GM23248 (cell line): ENCODE results near the gene HIPK3. TPM values are rescaled to one million over a fixed set of nuclear protein-coding genes. Genes with fewer than 3 reads are reported as not detected.
"Not testable (repeated sequence)": the region's sequence is repeated elsewhere in the genome, so short reads cannot be mapped to it uniquely, and the experiment has no call there.

ENCODE experiments used
- DNase-seq: peaks from one replicate; pipeline ENCODE4 v3.0.0-alpha.2; 2015
- H2AFZ ChIP-seq: fragments of 200-600 bp; sonication (generic); 2 replicates; pipeline ENCODE4 v1.6.1; 2016; ENCODE audit warnings: antibody characterized with exemption
- H3F3A ChIP-seq: fragments of 200-600 bp; sonication (generic); 2 replicates; pipeline ENCODE4 v1.6.1; 2016; ENCODE audit warnings: mild to moderate bottlenecking, antibody characterized with exemption, mixed run types; ENCODE audit not compliant: insufficient read depth
- H3K27ac ChIP-seq: fragments of 200-600 bp; sonication (generic); 2 replicates; pipeline ENCODE4 v1.5.1; 2016; ENCODE audit warnings: mild to moderate bottlenecking
- H3K27me3 ChIP-seq: fragments of 200-600 bp; sonication (generic); replicated peaks from 2 replicates; pipeline ENCODE4 v1.6.1; 2016; ENCODE audit warnings: mild to moderate bottlenecking; ENCODE audit not compliant: insufficient read depth
- H3K36me3 ChIP-seq: fragments of 200-600 bp; sonication (generic); 2 replicates; pipeline ENCODE4 v1.6.1; 2016; ENCODE audit warnings: low read depth, mild to moderate bottlenecking
- H3K4me1 ChIP-seq: fragments of 200-600 bp; sonication (generic); 2 replicates; pipeline ENCODE4 v1.6.1; 2016; ENCODE audit warnings: mild to moderate bottlenecking; ENCODE audit not compliant: insufficient read depth
- H3K4me2 ChIP-seq: fragments of 200-600 bp; sonication (generic); one replicate; pipeline ENCODE4 v1.6.1; 2016; ENCODE audit warnings: mild to moderate bottlenecking; ENCODE audit not compliant: unreplicated experiment
- H3K4me3 ChIP-seq: fragments of 200-600 bp; sonication (generic); 2 replicates; pipeline ENCODE4 v1.5.1; 2016; ENCODE audit warnings: mild to moderate bottlenecking
- H3K79me2 ChIP-seq: fragments of 200-600 bp; sonication (generic); 2 replicates; pipeline ENCODE4 v1.6.1; 2016; ENCODE audit warnings: mild to moderate bottlenecking; ENCODE audit not compliant: insufficient read depth
- H3K9ac ChIP-seq: fragments of 200-600 bp; sonication (generic); 2 replicates; pipeline ENCODE4 v1.6.1; 2016; ENCODE audit warnings: mild to moderate bottlenecking
- H3K9me2 ChIP-seq: fragments of 200-600 bp; sonication (generic); 2 replicates; pipeline ENCODE4 v1.6.1; 2016; ENCODE audit warnings: mixed run types, mild to moderate bottlenecking, moderate library complexity; ENCODE audit not compliant: insufficient read depth
- H3K9me3 ChIP-seq: fragments of 200-600 bp; sonication (generic); one replicate; pipeline ENCODE4 v1.6.1; 2017; ENCODE audit warnings: low read depth
- H4K20me1 ChIP-seq: fragments of 200-600 bp; sonication (generic); 2 replicates; pipeline ENCODE4 v1.6.0; 2016; ENCODE audit not compliant: insufficient read depth
- EZH2 ChIP-seq: fragments of 200-600 bp; sonication (generic); IDR thresholded peaks from 2 replicates; pipeline ENCODE4 v1.6.1; 2018; ENCODE audit warnings: antibody characterized with exemption, mild to moderate bottlenecking; ENCODE audit not compliant: insufficient read depth, poor library complexity, severe bottlenecking
- EZH2phosphoT487 ChIP-seq: fragments of 200-600 bp; sonication (generic); IDR thresholded peaks from 2 replicates; pipeline ENCODE4 v1.6.1; 2018; ENCODE audit warnings: antibody characterized with exemption, moderate library complexity, mild to moderate bottlenecking, low read depth; ENCODE audit not compliant: insufficient read depth
- WGBS, 2 experiments: methylation state at CpG; one replicate each; pipeline ENCODE4 v1.1.6; 2015 to 2017; ENCODE audit warnings: low lambda C conversion rate in 2 of 2, low coverage in 1 of 2; ENCODE audit errors: missing lambda C conversion rate in 2 of 2; 5-methylcytosine and 5-hydroxymethylcytosine counted together
- in situ Hi-C: fragments of 300-500 bp; cut with MboI; formaldehyde crosslinking; loops from 2 replicates; pipeline ENCODE4 v1.15.0; 2020
- polyA plus RNA-seq: library from polyadenylated mRNA; unstranded; fragments of >200 nt; fragmentation: Nextera tagmentation; extraction: Ambion mirVana; gene quantifications from 2 replicates; pipeline ENCODE4 v1.2.1, GENCODE V29; 2016
- total RNA-seq: library from RNA; depleted of rRNA; stranded (reverse); fragments of >200 nt; shearing (Covaris generic); gene quantifications from 2 replicates; pipeline ENCODE4 v1.2.3, GENCODE V29; 2014

The HIPK3 gene
- total and polyA plus RNA-seq, 2 experiments from 2014 or later, result 17.8 to 82.9 TPM

DNA sequence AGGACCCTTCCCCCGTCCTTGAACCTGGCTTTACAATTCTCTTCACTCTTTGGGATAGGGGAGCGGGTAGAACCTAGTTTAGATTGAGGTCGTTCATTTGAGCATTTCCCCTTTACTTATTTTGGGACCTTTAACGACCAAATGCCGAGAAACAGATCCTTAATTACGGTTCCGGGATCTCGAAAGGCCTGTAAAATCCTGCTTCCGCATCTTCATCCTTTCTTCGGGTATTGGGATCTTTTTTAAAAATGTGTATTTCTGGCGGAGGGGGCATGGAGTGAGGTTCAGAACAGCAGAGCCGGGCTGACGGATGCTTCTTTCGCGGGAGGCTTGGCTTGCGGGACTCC is 395 bp upstream of the HIPK3 start:
- Histone ChIP-seq H3K9me2 (no peaks in the 10 kb centered on the region), H3K4me2 (peak overlapping the region; percentile 83), H3K9me3 (no peaks in the 10 kb centered on the region), H4K20me1 (peaks cover 21% of the 10 kb centered on the region), H3K27me3 (no peaks in the 10 kb centered on the region), H3K27ac (peak overlapping the region; percentile 100), H3K4me1 (peaks cover 19% of the 10 kb centered on the region), H3K36me3 (no peaks in the 10 kb centered on the region), H3F3A (peaks cover 40% of the 10 kb centered on the region), H3K4me3 (peak overlapping the region; percentile 89), H3K79me2 (peaks cover 50% of the 10 kb centered on the region), H3K9ac (peak overlapping the region; percentile 100), H2AFZ (peak overlapping the region; percentile 78)
- TF ChIP-seq EZH2 (no peak), EZH2phosphoT487 (no peak)
- WGBS, 2 experiments, result 0 to 2% methylated on average over 16 of the region's 16 CpGs
- DNase-seq, result no peak
- in situ Hi-C loops, result no loop called here

DNA sequence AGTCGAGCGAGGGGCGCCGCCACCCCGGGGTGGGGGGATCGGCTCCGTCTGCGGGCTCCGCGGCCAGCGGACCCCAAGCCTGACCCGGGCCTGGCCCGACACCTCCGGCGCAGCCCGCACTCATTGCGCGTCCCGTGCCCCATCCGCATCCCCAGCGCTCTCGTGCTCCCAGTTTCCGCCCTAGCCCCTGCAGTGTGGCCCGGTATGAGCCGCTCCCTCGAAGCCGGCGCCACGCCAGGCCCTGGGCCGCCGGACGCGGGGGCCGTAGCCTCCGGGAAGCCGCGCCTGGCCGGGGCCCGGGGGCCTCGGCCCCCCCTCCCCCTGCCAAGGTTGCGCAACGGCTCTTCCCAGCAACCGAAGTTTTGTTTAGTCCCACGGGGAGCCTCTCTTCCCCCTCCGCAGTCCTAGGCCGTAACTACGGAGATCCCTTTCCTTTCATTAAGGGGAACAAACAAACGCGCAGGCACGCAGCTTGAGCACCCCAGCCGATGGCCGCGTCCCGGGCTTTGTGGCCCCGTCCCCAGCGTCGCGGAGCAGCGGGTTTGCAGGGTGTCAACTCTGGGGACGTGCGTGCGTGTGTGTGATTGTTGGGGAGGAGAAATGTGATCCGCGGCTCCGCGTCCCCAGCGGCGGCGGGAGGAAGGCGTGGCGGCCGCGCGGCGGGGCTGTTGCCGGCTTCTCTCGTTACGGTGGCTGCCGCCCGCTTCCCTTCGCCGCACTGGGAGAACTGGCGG is 883 bp downstream of the HIPK3 start:
- Histone ChIP-seq H3K4me1 (peaks cover 31% of the 10 kb centered on the region), H3K4me2 (peak overlapping the region; percentile 98), H3K79me2 (peaks cover 63% of the 10 kb centered on the region), H3F3A (peaks cover 43% of the 10 kb centered on the region), H4K20me1 (peaks cover 32% of the 10 kb centered on the region), H3K9me3 (no peaks in the 10 kb centered on the region), H3K27me3 (no peaks in the 10 kb centered on the region), H3K9me2 (no peaks in the 10 kb centered on the region), H2AFZ (peak overlapping the region; percentile 35), H3K36me3 (no peaks in the 10 kb centered on the region), H3K4me3 (peak overlapping the region; percentile 89), H3K9ac (peak overlapping the region; percentile 100), H3K27ac (peak overlapping the region; percentile 100)
- 1% methylated on average over 56 to 69 of the region's 83 CpGs for WGBS, 2 experiments
- peak; percentile 92 for DNase-seq
- in situ Hi-C loops, result no loop called here
- TF ChIP-seq EZH2 (no peak), EZH2phosphoT487 (no peak)

DNA sequence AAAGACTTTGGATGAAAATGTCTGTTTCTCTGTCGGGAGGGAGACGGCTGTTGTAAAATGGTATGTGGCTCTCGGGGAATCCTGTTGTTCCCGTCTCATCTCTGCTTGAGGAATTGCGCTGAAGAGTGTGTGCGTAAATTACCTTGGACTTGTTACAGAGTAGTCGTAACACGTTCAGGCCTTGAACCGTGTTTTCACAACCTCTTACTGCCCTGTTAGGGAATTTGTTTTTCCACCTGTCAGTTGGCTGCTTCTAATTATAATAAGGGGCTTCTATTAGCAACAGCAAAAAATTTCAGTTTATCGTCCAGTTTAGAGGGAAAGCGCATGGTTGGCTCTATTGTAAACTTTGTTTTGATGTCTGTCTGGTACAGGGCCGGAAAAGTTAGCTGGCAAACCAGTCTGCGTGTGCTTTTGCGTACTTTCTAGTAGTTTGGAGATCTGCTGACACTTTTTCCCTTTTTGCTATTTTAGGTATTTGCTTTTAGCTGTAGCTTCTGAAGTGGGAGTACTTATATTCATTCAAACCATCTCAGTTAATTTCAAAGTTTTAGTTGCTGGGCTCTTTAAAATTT is 1.5 kb downstream of the HIPK3 start:
- no peaks in the 10 kb centered on the region for H3K9me3 ChIP-seq
- H3K36me3 ChIP-seq, result no peaks in the 10 kb centered on the region
- H3K27me3 ChIP-seq, result no peaks in the 10 kb centered on the region
- H3K79me2 ChIP-seq, result peaks cover 69% of the 10 kb centered on the region
- H4K20me1 ChIP-seq, result peaks cover 32% of the 10 kb centered on the region
- peak overlapping the region; percentile 35 for H2AFZ ChIP-seq
- 0 to 2% methylated on average over 14 of the region's 14 CpGs for WGBS, 2 experiments
- TF ChIP-seq EZH2, result no peak
- no peak for TF ChIP-seq EZH2phosphoT487
- H3K9ac ChIP-seq, result peak overlapping the region; percentile 100
- peak overlapping the region; percentile 98 for H3K4me2 ChIP-seq
- no peaks in the 10 kb centered on the region for H3K9me2 ChIP-seq
- H3K4me1 ChIP-seq, result peaks cover 38% of the 10 kb centered on the region
- H3F3A ChIP-seq, result peaks cover 43% of the 10 kb centered on the region
- peak overlapping the region; percentile 100 for H3K27ac ChIP-seq
- peak overlapping the region; percentile 89 for H3K4me3 ChIP-seq
- DNase-seq, result peak; percentile 64
- in situ Hi-C loops, result no loop called here

DNA sequence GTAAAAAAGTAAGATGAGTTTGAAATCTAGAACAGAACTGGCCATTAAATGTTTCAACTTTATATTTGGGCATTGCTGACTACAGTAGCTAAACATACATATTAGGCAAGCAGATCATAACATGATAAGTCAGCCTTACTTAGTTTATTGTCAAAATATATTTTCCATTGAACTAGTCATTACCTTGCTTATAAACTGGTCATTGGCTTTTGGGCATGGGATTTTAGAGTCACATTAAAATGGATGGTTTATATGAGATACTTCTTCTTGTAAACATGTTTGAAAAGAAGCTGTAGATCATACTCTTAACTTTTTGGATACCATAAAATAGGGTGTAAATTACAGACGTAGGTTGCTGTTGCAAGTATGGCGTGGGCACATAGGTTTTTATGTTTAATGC is 2.7 kb downstream of the HIPK3 start:
- H4K20me1 ChIP-seq, result peaks cover 35% of the 10 kb centered on the region
- WGBS, 2 experiments, result 27 to 33% methylated on average over 2 of the region's 2 CpGs
- H3K9me3 ChIP-seq, result no peaks in the 10 kb centered on the region
- H3K79me2 ChIP-seq, result peaks cover 81% of the 10 kb centered on the region
- DNase-seq, result peak; percentile 52
- H3K9me2 ChIP-seq, result no peaks in the 10 kb centered on the region
- H3K4me2 ChIP-seq, result peak overlapping the region; percentile 98
- H3K4me1 ChIP-seq, result peaks cover 49% of the 10 kb centered on the region
- peaks cover 43% of the 10 kb centered on the region for H3F3A ChIP-seq
- TF ChIP-seq EZH2 (no peak), EZH2phosphoT487 (no peak)
- H3K36me3 ChIP-seq, result no peaks in the 10 kb centered on the region
- peak overlapping the region; percentile 100 for H3K9ac ChIP-seq
- peak overlapping the region; percentile 89 for H3K4me3 ChIP-seq
- no peaks in the 10 kb centered on the region for H3K27me3 ChIP-seq
- H2AFZ ChIP-seq, result no peak overlapping the region
- in situ Hi-C loops, result no loop called here
- H3K27ac ChIP-seq, result peak overlapping the region; percentile 100

DNA sequence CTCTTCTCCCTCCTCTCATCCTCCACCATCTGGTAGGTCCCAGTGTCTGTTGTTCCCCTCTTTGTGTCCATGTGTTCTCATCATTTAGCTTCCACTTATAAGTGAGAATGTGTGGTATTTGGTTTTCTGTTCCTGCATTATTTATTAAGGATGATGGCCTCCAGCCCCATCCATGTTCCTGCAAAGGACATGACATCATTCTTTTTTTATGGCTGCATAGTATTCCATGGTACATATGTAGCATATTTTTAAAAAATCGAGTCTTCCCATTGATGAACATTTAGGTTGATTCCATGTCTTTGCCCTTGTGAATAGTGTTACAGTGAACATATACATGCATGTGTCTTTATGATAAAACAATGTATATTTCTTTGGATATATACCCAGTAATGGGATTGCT is 4.2 kb downstream of the HIPK3 start:
- H3K4me1 ChIP-seq, result peaks cover 53% of the 10 kb centered on the region
- H3K4me3 ChIP-seq, result 0 out of 2 replicates have a peak overlapping the region, but pooled peaks have one; percentile 0
- H4K20me1 ChIP-seq, result peaks cover 43% of the 10 kb centered on the region
- in situ Hi-C loops, H3K36me3 ChIP-seq, H3K9me3 ChIP-seq, H3K27me3 ChIP-seq, H3K9me2 ChIP-seq, H3K9ac ChIP-seq, DNase-seq, H2AFZ ChIP-seq: not testable (repeated sequence)
- WGBS, 2 experiments, result 86 to 93% methylated on average over 1 of the region's 1 CpG
- H3F3A ChIP-seq, result peaks cover 38% of the 10 kb centered on the region
- peaks cover 86% of the 10 kb centered on the region for H3K79me2 ChIP-seq
- H3K27ac ChIP-seq, result peak overlapping the region; percentile 23
- H3K4me2 ChIP-seq, result peak overlapping the region; percentile 14
